NCI-H446 treated with DMSO at 0.1 percent for 48 hours (cell line): ENCODE results near the gene HAP1.
"Not testable (repeated sequence)": the region's sequence is repeated elsewhere in the genome, so short reads cannot be mapped to it uniquely, and the experiment has no call there.

ENCODE experiments used
- DNase-seq: peaks from one replicate; lab custom pipeline; 2025; lab: John Stamatoyannopoulos, UW

Gene HAP1

GRCh38 chr17:41723801-41724475 lies 10.5 kb downstream of the HAP1 start:
- DNase-seq: no peak

GRCh38 chr17:41722231-41722630 lies 12.2 kb downstream of the HAP1 start:
- DNase-seq: no peak

GRCh38 chr17:41718287-41718645 lies 16.2 kb downstream of the HAP1 start:
- DNase-seq: no peak

GRCh38 chr17:41717408-41718286 lies 16.8 kb downstream of the HAP1 start:
- no peak for DNase-seq

- no peak for DNase-seq
Observed at GRCh38 chr17:41711669-41712400, 22.6 kb downstream of the HAP1 start, which contains the start of gene GAST. Gene GAST (plus strand): TSS chr17:41712331. CDS start chr17:41715437, 3,106 bp downstream.

- DNase-seq: no peak
Observed at GRCh38 chr17:41710472-41711090, 23.9 kb downstream of the HAP1 start.

- DNase-seq: no peak
Observed at GRCh38 chr17:41707803-41708669, 26.4 kb downstream of the HAP1 start.

GRCh38 chr17:41705271-41705991 lies 29.0 kb downstream of the HAP1 start:
- DNase-seq: no peak

GRCh38 chr17:41702712-41703111 lies 31.7 kb downstream of the HAP1 start:
- no peak for DNase-seq

GRCh38 chr17:41700843-41701242 lies 33.6 kb downstream of the HAP1 start:
- DNase-seq: not testable (repeated sequence)

GRCh38 chr17:41697122-41697962 lies 37.1 kb downstream of the HAP1 start:
- no peak for DNase-seq

GRCh38 chr17:41695954-41696757 lies 38.3 kb downstream of the HAP1 start:
- DNase-seq: peak; percentile 52

GRCh38 chr17:41695134-41695661 lies 39.2 kb downstream of the HAP1 start:
- no peak for DNase-seq

GRCh38 chr17:41692722-41693521 lies 41.5 kb downstream of the HAP1 start:
- DNase-seq: no peak

- DNase-seq: no peak
Observed at GRCh38 chr17:41691031-41691777, 43.2 kb downstream of the HAP1 start.

- DNase-seq: no peak
Observed at GRCh38 chr17:41690497-41690896, 43.9 kb downstream of the HAP1 start.
